Activated CD4-positive, alpha-beta T cell treated with anti-CD3 and anti-CD28 coated beads, Interleukin-2, amount 50 U/mL, for 16 hours (primary cell): ENCODE measurements around the gene TBC1D10B.
A peak's percentile ranks its signal among the peaks of the same experiment; 100 is the strongest.

Experiments
- DNase-seq: peaks from one replicate; pipeline ENCODE4 v3.0.0-alpha.2; 2020

The TBC1D10B gene

GRCh38 chr16:30370456-30371247 lies at the start of gene TBC1D10B:
TBC1D10B (minus strand) TSS chr16:30370494; CDS start chr16:30370183, 311 bp downstream.
- peak; percentile 100 for DNase-seq

- DNase-seq: no peak
Observed at GRCh38 chr16:30418350-30419181, 48.3 kb upstream of the TBC1D10B start.

- peak; percentile 93 for DNase-seq
Observed at GRCh38 chr16:30417529-30418349, 47.4 kb upstream of the TBC1D10B start.

GRCh38 chr16:30416624-30417528 lies 46.6 kb upstream of the TBC1D10B start:
- no peak for DNase-seq

GRCh38 chr16:30416047-30416603 lies 45.8 kb upstream of the TBC1D10B start:
- DNase-seq: no peak

GRCh38 chr16:30414159-30414558 lies 43.9 kb upstream of the TBC1D10B start:
- DNase-seq: no peak

GRCh38 chr16:30413112-30413806 lies 43.0 kb upstream of the TBC1D10B start:
- no peak for DNase-seq

GRCh38 chr16:30409125-30410060 lies 39.1 kb upstream of the TBC1D10B start:
- DNase-seq: peak; percentile 92

GRCh38 chr16:30407804-30408534 lies 37.7 kb upstream of the TBC1D10B start:
- DNase-seq: no peak

- DNase-seq: peak; percentile 94
Observed at GRCh38 chr16:30407102-30407803, 37.0 kb upstream of the TBC1D10B start, which contains the start of gene ZNF771. ZNF771 (plus strand) TSS chr16:30407606; CDS start chr16:30408054, 448 bp downstream.

GRCh38 chr16:30406795-30407101 lies 36.5 kb upstream of the TBC1D10B start:
- DNase-seq: no peak

- DNase-seq: no peak
Observed at GRCh38 chr16:30401768-30402425, 31.6 kb upstream of the TBC1D10B start.

- no peak for DNase-seq
Observed at GRCh38 chr16:30399435-30400186, 29.3 kb upstream of the TBC1D10B start.

GRCh38 chr16:30398661-30399434 lies 28.6 kb upstream of the TBC1D10B start:
- DNase-seq: no peak

GRCh38 chr16:30397776-30398660 lies 27.7 kb upstream of the TBC1D10B start:
- no peak for DNase-seq
